Tibial nerve (tissue), 4 donors: ENCODE measurements around the gene CAVIN2. TPM values are rescaled to one million over a fixed set of nuclear protein-coding genes. Genes with fewer than 3 reads are reported as not detected.

Experiments used
- DNase-seq, 2 donors: peaks; one replicate each; pipeline ENCODE4 v3.0.0-alpha.2; 2019; ENCODE audit warnings: low spot score in 2 of 2
- H3K27ac ChIP-seq, 4 donors: fragments of 200-600 bp; sonication (generic) in 3 of 4; one replicate each; pipeline ENCODE4 v1.5.1; 2017 to 2019; ENCODE audit warnings: mild to moderate bottlenecking in 1 of 4
- H3K27me3 ChIP-seq, 2 donors: fragments of 200-600 bp; sonication (generic) in 1 of 2; one replicate each; pipeline versions ENCODE4 v1.5.1 to v1.6.0; 2017 to 2019
- H3K36me3 ChIP-seq, 3 donors: fragments of 200-600 bp; sonication (generic); one replicate each; pipeline ENCODE4 v1.5.1; 2018 to 2019
- H3K4me1 ChIP-seq, 4 donors: fragments of 200-600 bp; sonication (generic) in 3 of 4; one replicate each; pipeline ENCODE4 v1.5.1; 2017 to 2019
- H3K4me3 ChIP-seq, 4 donors: fragments of 200-600 bp; sonication (generic) in 3 of 4; one replicate each; pipeline ENCODE4 v1.5.1; 2017 to 2019; ENCODE audit warnings: mild to moderate bottlenecking in 1 of 4, moderate library complexity in 1 of 4
- H3K9me3 ChIP-seq, 4 donors: fragments of 200-600 bp; sonication (generic) in 3 of 4; one replicate each; pipeline ENCODE4 v1.5.1; 2017 to 2019
- EP300 ChIP-seq, 2 donors: sonication (generic); formaldehyde crosslinking; IDR thresholded peaks; one replicate each; pipeline ENCODE4 v1.6.1; 2017; ENCODE audit warnings: antibody characterized with exemption in 2 of 2, mild to moderate bottlenecking in 1 of 2
- POLR2A ChIP-seq, 2 donors: fragments of 450-650 bp; IDR thresholded peaks; one replicate each; pipeline ENCODE4 v1.6.1; 2017; ENCODE audit warnings: antibody characterized with exemption in 2 of 2, mild to moderate bottlenecking in 2 of 2, moderate library complexity in 2 of 2
- WGBS, 2 donors: methylation state at CpG; one replicate each; pipeline ENCODE4 v1.1.5; 2018; 5-methylcytosine and 5-hydroxymethylcytosine counted together
- total RNA-seq, 4 donors: library from RNA; depleted of rRNA; stranded (reverse); fragments of >200 nt; gene quantifications; one replicate each; pipeline ENCODE4 v1.1.0, GENCODE V29; 2016
- TF ChIP-seq, protein P1 (sequence below), 5 experiments: fragments of 200-600 bp in 3 of 5; fragments of 450-650 bp in 2 of 5; sonication (generic) in 3 of 5; IDR thresholded peaks; one replicate each; pipeline ENCODE4 v1.5.1; 2016 to 2019; ENCODE audit warnings: antibody characterized with exemption in 5 of 5, mild to moderate bottlenecking in 3 of 5, moderate library complexity in 2 of 5

CAVIN2 gene
- total RNA-seq, 4 donors from 2014 or later: 47.9 to 54.0 (median 50.9) TPM

DNA sequence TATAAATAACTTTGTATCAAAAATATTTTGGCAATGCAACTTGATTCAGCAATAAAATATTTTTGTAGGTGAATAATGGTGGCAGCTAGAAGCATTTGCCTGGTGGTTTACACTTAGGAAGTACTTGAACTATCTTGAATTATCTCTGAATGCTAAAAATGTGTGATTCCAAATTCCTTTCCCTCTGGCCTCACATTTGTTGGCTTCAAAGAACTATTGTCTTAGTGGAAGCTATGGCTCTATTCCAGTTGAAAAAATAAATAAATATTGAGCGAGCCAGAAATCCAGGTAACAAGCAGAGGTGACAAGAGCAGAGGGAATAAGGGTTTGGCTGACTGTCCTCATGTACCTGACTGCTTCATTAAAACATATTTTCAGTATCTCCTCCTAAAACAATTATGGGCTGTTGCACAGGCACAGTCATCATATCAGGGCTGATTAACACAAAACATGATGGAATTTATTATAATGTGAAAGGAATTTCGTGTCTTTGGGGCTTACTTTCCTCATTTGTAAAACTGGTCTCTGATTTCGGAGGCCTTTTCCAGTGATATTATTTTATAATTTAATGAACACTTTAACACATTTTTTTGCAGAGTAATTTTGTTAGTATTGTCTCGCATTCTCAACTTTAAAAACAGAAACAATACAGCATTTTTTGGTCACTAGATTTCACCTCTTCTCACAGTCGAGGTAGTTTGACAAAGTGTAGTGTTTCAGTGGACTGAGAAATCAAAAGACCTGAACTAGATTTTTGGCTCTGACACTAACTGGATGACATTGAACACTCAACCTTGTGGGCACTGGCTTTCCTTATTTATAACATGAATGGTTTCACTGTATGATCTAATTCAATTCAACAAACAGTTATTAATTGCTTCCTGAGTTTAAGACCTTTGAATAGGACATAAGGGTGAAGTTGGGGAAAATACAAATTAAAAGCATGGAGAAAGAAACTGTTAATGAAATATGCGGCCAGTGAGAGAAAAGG is 7.8 kb upstream of the CAVIN2 start:
- Histone ChIP-seq H3K4me1 (peaks cover 0 to 12% (median 0%) of the 10 kb centered on the region in 4 donors), H3K27ac (peak overlapping the region in 1 of 4 donors; percentile 13), H3K4me3 (no peak overlapping the region), H3K9me3 (peaks cover 0 to under 1% (median 0%) of the 10 kb centered on the region in 4 donors), H3K36me3 (no peaks in the 10 kb centered on the region), H3K27me3 (no peaks in the 10 kb centered on the region)
- no peak for DNase-seq
- TF ChIP-seq EP300 (IDR thresholded peaks at IDR 0.05): no peak
- TF ChIP-seq, protein P1, sequence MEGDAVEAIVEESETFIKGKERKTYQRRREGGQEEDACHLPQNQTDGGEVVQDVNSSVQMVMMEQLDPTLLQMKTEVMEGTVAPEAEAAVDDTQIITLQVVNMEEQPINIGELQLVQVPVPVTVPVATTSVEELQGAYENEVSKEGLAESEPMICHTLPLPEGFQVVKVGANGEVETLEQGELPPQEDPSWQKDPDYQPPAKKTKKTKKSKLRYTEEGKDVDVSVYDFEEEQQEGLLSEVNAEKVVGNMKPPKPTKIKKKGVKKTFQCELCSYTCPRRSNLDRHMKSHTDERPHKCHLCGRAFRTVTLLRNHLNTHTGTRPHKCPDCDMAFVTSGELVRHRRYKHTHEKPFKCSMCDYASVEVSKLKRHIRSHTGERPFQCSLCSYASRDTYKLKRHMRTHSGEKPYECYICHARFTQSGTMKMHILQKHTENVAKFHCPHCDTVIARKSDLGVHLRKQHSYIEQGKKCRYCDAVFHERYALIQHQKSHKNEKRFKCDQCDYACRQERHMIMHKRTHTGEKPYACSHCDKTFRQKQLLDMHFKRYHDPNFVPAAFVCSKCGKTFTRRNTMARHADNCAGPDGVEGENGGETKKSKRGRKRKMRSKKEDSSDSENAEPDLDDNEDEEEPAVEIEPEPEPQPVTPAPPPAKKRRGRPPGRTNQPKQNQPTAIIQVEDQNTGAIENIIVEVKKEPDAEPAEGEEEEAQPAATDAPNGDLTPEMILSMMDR (IDR thresholded peaks at IDR 0.05): no peak
- TF ChIP-seq POLR2A (IDR thresholded peaks at IDR 0.05): no peak
- 46 to 60% methylated on average over 6 of the region's 6 CpGs for WGBS, 2 donors

DNA sequence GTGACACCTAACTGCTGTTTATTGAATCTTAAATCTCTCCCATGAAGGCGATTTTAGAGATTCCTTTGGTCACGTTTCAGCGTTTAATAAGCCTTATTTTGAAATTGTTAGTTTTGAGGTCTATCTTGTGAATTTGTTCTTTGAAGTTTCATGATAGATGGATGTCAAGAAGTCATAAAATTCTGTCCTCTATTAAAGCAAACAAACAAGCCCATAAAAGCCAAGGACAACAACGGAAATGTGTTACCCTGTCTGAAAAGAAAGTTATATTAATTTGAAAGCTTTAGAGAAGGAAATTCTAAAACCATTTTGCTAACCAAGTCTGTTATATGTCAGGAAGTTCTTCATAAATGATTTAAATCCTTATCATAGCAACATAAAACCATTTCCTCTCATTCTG is 7.0 kb upstream of the CAVIN2 start:
- no peak overlapping the region for H3K4me3 ChIP-seq
- H3K27me3 ChIP-seq: no peaks in the 10 kb centered on the region
- H3K9me3 ChIP-seq: no peaks in the 10 kb centered on the region
- DNase-seq: no peak
- TF ChIP-seq, protein P1 (IDR thresholded peaks at IDR 0.05): no peak
- TF ChIP-seq POLR2A (IDR thresholded peaks at IDR 0.05): no peak
- WGBS, 2 donors: 62 to 71% methylated on average over 4 of the region's 4 CpGs
- no peaks in the 10 kb centered on the region for H3K36me3 ChIP-seq
- H3K4me1 ChIP-seq: peaks cover 0 to 12% (median 0%) of the 10 kb centered on the region in 4 donors
- no peak overlapping the region for H3K27ac ChIP-seq

DNA sequence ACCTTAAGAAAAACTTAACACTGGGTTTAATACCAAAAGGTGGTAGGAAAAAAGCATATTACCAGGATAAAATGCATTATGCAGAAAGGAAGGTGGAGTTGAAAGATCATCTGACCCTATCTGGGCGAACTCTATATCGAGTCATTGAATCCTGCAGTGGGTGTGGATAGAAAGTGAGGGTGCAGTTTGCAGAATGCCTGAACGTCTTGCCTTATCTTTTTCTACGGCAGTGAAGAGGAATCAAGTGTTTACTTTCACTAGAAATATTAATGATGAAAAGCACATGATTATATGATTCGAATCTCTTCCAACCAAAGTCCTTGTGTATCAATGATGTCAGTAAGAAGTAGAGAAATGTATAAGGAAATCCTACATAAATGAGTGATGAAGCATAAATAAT is 4.3 kb upstream of the CAVIN2 start:
- Histone ChIP-seq H3K9me3 (no peaks in the 10 kb centered on the region), H3K36me3 (no peaks in the 10 kb centered on the region), H3K27ac (no peak overlapping the region), H3K27me3 (no peaks in the 10 kb centered on the region), H3K4me1 (peaks cover 0 to 31% (median 0%) of the 10 kb centered on the region in 4 donors), H3K4me3 (no peak overlapping the region)
- TF ChIP-seq POLR2A (IDR thresholded peaks at IDR 0.05): no peak
- TF ChIP-seq, protein P1 (IDR thresholded peaks at IDR 0.05): no peak
- TF ChIP-seq EP300 (IDR thresholded peaks at IDR 0.05): no peak
- DNase-seq: no peak
- 91 to 92% methylated on average over 5 of the region's 5 CpGs for WGBS, 2 donors

DNA sequence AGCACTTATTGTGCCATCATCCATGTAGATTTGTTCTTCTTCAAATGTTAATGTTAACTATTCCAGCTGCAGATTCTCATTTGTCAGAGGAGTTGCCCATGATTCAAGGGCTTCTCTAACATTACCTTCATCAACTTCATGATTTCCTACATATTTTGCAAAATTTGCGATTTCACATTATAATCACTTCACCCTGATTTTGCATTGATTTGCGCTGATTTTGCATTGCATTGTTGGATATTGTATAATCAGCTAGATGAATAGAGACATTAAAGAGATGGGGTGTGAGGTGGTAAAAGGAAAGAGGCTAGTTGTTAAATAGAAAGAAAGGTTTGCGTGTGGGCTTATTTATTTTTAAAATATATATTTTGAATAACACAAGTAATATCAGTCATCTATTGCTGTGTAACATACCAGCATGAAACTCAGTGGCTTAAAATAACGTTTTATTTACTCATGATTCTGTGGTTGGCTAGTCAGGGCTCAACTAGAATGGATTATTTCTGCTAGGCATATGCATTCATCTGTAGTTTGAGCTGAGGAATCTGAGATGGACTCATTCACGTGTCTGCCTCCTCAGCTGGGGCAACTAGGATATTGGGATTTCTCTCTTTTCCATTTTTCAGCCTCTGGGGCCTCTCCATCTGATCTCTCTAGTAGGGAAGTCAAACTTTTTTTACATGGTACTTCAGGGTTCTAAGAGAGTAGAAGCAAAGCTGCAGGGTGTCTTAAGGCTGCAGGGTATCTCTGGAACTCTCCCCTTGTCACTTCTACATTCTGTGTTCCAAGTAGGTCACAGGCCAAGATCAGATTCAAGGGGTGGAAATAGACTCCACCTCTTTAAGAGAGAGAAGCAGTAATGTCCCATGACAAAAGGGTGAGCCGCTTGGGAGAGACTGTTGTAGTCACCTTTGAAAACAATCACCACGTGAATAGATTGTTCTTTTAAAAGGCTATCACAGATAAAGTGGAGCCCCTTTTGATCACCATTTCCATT is 2.2 kb upstream of the CAVIN2 start:
- Histone ChIP-seq H3K9me3 (no peaks in the 10 kb centered on the region), H3K36me3 (no peaks in the 10 kb centered on the region), H3K4me1 (peaks cover 0 to 40% (median 0%) of the 10 kb centered on the region in 4 donors), H3K4me3 (no peak overlapping the region), H3K27me3 (no peaks in the 10 kb centered on the region), H3K27ac (no peak overlapping the region)
- no peak for TF ChIP-seq EP300 (IDR thresholded peaks at IDR 0.05)
- TF ChIP-seq, protein P1 (IDR thresholded peaks at IDR 0.05): no peak
- TF ChIP-seq POLR2A (IDR thresholded peaks at IDR 0.05): no peak
- DNase-seq: no peak
- 89 to 93% methylated on average over 7 of the region's 7 CpGs for WGBS, 2 donors
